ENCODE data around the gene FTH1. TPM values are rescaled to one million over a fixed set of nuclear protein-coding genes. Genes with fewer than 3 reads are reported as not detected.
"Not testable (repeated sequence)": the region's sequence is repeated elsewhere in the genome, so short reads cannot be mapped to it uniquely, and the experiment has no call there.

Gene FTH1
- total RNA-seq, 2 donors from 2014 or later = 2,265 to 2,787 TPM

- peaks cover 6% of the 10 kb centered on the region for H3K36me3 ChIP-seq
- H3K27ac ChIP-seq = peak overlapping the region; percentile 81 to 88
- no peak for TF ChIP-seq CTCF (IDR thresholded peaks at IDR 0.05)
- H3K27me3 ChIP-seq = no peaks in the 10 kb centered on the region
- H3K4me3 ChIP-seq = peak overlapping the region in 1 of 2 donors; percentile 60
- H3K9me3 ChIP-seq = no peaks in the 10 kb centered on the region
- no peak for DNase-seq (ENCODE audit: low spot score)
- peaks cover 0 to 32% of the 10 kb centered on the region in 2 donors for H3K4me1 ChIP-seq
These were observed 13.2 kb downstream of the FTH1 start for GRCh38 chr11:61954106-61954850.

- H3K27ac ChIP-seq, H3K9me3 ChIP-seq, H3K36me3 ChIP-seq, H3K4me3 ChIP-seq, H3K27me3 ChIP-seq: not testable (repeated sequence)
- peak; percentile 50 for DNase-seq (ENCODE audit: low spot score)
- H3K4me1 ChIP-seq = peaks cover 0 to 35% of the 10 kb centered on the region in 2 donors
These were observed 13.8 kb downstream of the FTH1 start for GRCh38 chr11:61953632-61954031.

- H3K27ac ChIP-seq = no peak overlapping the region
- peaks cover 6% of the 10 kb centered on the region for H3K36me3 ChIP-seq
- TF ChIP-seq CTCF (IDR thresholded peaks at IDR 0.05) = no peak
- no peak for DNase-seq (ENCODE audit: low spot score)
- H3K4me1 ChIP-seq = peaks cover 0 to 35% of the 10 kb centered on the region in 2 donors
- no peaks in the 10 kb centered on the region for H3K9me3 ChIP-seq
- H3K27me3 ChIP-seq = no peaks in the 10 kb centered on the region
- no peak overlapping the region for H3K4me3 ChIP-seq
These were observed 14.6 kb downstream of the FTH1 start for GRCh38 chr11:61952882-61953281.

GRCh38 chr11:61951484-61952135, 15.8 kb downstream of the FTH1 start:
- peak; percentile 55 for DNase-seq (ENCODE audit: low spot score)
- no peaks in the 10 kb centered on the region for H3K27me3 ChIP-seq
- H3K4me1 ChIP-seq = peaks cover 0 to 43% of the 10 kb centered on the region in 2 donors
- H3K36me3 ChIP-seq = peaks cover 1% of the 10 kb centered on the region
- no peak overlapping the region for H3K4me3 ChIP-seq
- H3K27ac ChIP-seq = no peak overlapping the region
- TF ChIP-seq CTCF (IDR thresholded peaks at IDR 0.05) = no peak
- H3K9me3 ChIP-seq = no peaks in the 10 kb centered on the region

- no peak for DNase-seq (ENCODE audit: low spot score)
- Histone ChIP-seq H3K4me3 (no peak within 1 kb of the TSS), H3K4me1 (peaks cover 0 to 28% of the 10 kb centered on the region in 2 donors), H3K27me3 (no peaks in the 10 kb centered on the region), H3K9me3 (no peaks in the 10 kb centered on the region), H3K36me3 (no peaks in the 10 kb centered on the region), H3K27ac (peak within 1 kb of the TSS; percentile 43 to 44)
- no peak for TF ChIP-seq CTCF (IDR thresholded peaks at IDR 0.05)
These were observed 17.3 kb downstream of the FTH1 start, which contains the start of gene BEST1 for GRCh38 chr11:61950035-61950547. Gene BEST1, plus strand, starts transcription at chr11:61950351. Its CDS starts 1,456 bp downstream, at chr11:61951807.
